UCSD-AML1 (cell line): Measurements from ENCODE around the gene TRAT1.

Experiments used
- DNase-seq: peaks from one replicate; lab custom pipeline; 2025; ENCODE audit not compliant: unreplicated experiment; lab: John Stamatoyannopoulos, UW

Gene TRAT1

GRCh38 chr3:108849075-108849474 is 26.5 kb downstream of the TRAT1 start:
- DNase-seq = no peak

GRCh38 chr3:108861401-108861800 is 38.8 kb downstream of the TRAT1 start:
- DNase-seq = no peak

- DNase-seq = no peak
These were observed 40.5 kb downstream of the TRAT1 start for GRCh38 chr3:108862865-108863798.

- no peak for DNase-seq
These were observed 41.2 kb downstream of the TRAT1 start for GRCh38 chr3:108863799-108864135.

GRCh38 chr3:108877901-108878300 is 55.3 kb downstream of the TRAT1 start:
- DNase-seq = no peak

- DNase-seq = no peak
These were observed 57.3 kb downstream of the TRAT1 start for GRCh38 chr3:108879915-108880314.

GRCh38 chr3:108882762-108883161 is 60.2 kb downstream of the TRAT1 start:
- no peak for DNase-seq

- DNase-seq = no peak
These were observed 60.8 kb downstream of the TRAT1 start for GRCh38 chr3:108883373-108883772.

- DNase-seq = no peak
These were observed 64.5 kb downstream of the TRAT1 start for GRCh38 chr3:108887121-108887520.

- DNase-seq = no peak
These were observed 65.2 kb downstream of the TRAT1 start for GRCh38 chr3:108887777-108888176.

GRCh38 chr3:108891833-108892232 is 69.2 kb downstream of the TRAT1 start:
- no peak for DNase-seq

- no peak for DNase-seq
These were observed 72.4 kb downstream of the TRAT1 start for GRCh38 chr3:108894981-108895380.

GRCh38 chr3:108897883-108898282 is 75.3 kb downstream of the TRAT1 start:
- no peak for DNase-seq

- DNase-seq = no peak
These were observed 76.9 kb downstream of the TRAT1 start for GRCh38 chr3:108899530-108899929.
